GM12878 (cell line): ENCODE results near the gene KCND2. TPM values are rescaled to one million over a fixed set of nuclear protein-coding genes. Genes with fewer than 3 reads are reported as not detected.

Experiments
- BACH1 ChIP-seq: fragments of 450-650 bp; IDR thresholded peaks from 2 replicates; pipeline ENCODE4 v1.6.1; 2017; ENCODE audit warnings: mild to moderate bottlenecking, borderline replicate concordance
- BHLHE40 ChIP-seq, 2 experiments: fragments of 450-650 bp in 1 of 2; IDR thresholded peaks; 2 replicates each; pipeline ENCODE4 v1.6.1; 2011 to 2017; ENCODE audit warnings: low read depth in 2 of 2, borderline replicate concordance in 1 of 2, improper control_type of control experiment in 1 of 2, low read length in 1 of 2, mild to moderate bottlenecking in 1 of 2
- CREB1 ChIP-seq: IDR thresholded peaks from 2 replicates; pipeline ENCODE4 v1.6.1; 2012; ENCODE audit warnings: low read depth, mild to moderate bottlenecking, inconsistent platforms
- EZH2 ChIP-seq: IDR thresholded peaks from 2 replicates; pipeline ENCODE4 v1.6.1; 2012; ENCODE audit warnings: low read depth, mild to moderate bottlenecking, control low read depth, inconsistent platforms, low read length, borderline replicate concordance; ENCODE audit not compliant: control insufficient read depth
- FOXM1 ChIP-seq: IDR thresholded peaks from 2 replicates; pipeline ENCODE4 v1.6.1; 2012; ENCODE audit warnings: low read depth, mild to moderate bottlenecking, inconsistent platforms, low read length, moderate library complexity
- IKZF2 ChIP-seq, 2 experiments: fragments of 450-650 bp; IDR thresholded peaks; 2 replicates each; pipeline ENCODE4 v1.6.1; 2017; ENCODE audit warnings: mild to moderate bottlenecking in 2 of 2, moderate library complexity in 2 of 2
- MEF2A ChIP-seq: IDR thresholded peaks from 2 replicates; pipeline ENCODE4 v1.6.1; 2011; ENCODE audit warnings: low read depth, mild to moderate bottlenecking, low read length, moderate library complexity; ENCODE audit not compliant: insufficient read depth
- MEF2B ChIP-seq: fragments of 450-650 bp; IDR thresholded peaks from 2 replicates; pipeline ENCODE4 v1.6.1; 2018; ENCODE audit warnings: mild to moderate bottlenecking, moderate library complexity; ENCODE audit not compliant: partially characterized antibody, poor library complexity, severe bottlenecking
- MXI1 ChIP-seq: fragments of 150-350 bp; IDR thresholded peaks from 2 replicates; pipeline ENCODE4 v1.6.1; 2011; ENCODE audit warnings: low read depth, mild to moderate bottlenecking, inconsistent platforms, low read length, improper control_type of control experiment
- NFIC ChIP-seq: IDR thresholded peaks from 2 replicates; pipeline ENCODE4 v1.6.1; 2012; ENCODE audit warnings: low read depth, mild to moderate bottlenecking, inconsistent platforms, low read length, moderate library complexity
- PAX8 ChIP-seq: fragments of 450-650 bp; IDR thresholded peaks from 2 replicates; pipeline ENCODE4 v1.6.1; 2017; ENCODE audit warnings: mild to moderate bottlenecking, moderate library complexity
- POLR2AphosphoS5 ChIP-seq: IDR thresholded peaks from 2 replicates; pipeline ENCODE4 v1.6.1; 2011; ENCODE audit warnings: mild to moderate bottlenecking, low read length, inconsistent platforms
- STAT3 ChIP-seq: IDR thresholded peaks from 2 replicates; pipeline ENCODE4 v1.6.1; 2011; ENCODE audit warnings: low read depth, low read length, improper control_type of control experiment
- TCF3 ChIP-seq: IDR thresholded peaks from 2 replicates; pipeline ENCODE4 v1.6.1; 2012; ENCODE audit warnings: low read depth, mild to moderate bottlenecking, low read length, borderline replicate concordance; ENCODE audit not compliant: insufficient read depth
- ZNF24 ChIP-seq: fragments of 450-650 bp; IDR thresholded peaks from 2 replicates; pipeline ENCODE4 v1.6.1; 2017; ENCODE audit warnings: antibody characterized with exemption, mild to moderate bottlenecking
- polyA plus RNA-seq, 11 experiments: library from polyadenylated mRNA; depleted of rRNA in 4 of 11; unstranded in 6 of 11; stranded (reverse) in 5 of 11; fragments of >200 nt; fragmentation: Nextera tagmentation in 4 of 11; fragmentation: Illumina TruSeq in 1 of 11; extraction: Ambion mirVana in 4 of 11; extraction: Trizol in 1 of 11; gene quantifications; 1 replicate in 1 of 11; 2 replicates in 10 of 11; pipeline versions ENCODE4 v1.2.1 to v1.2.3, GENCODE V29; 2011 to 2016; ENCODE audit warnings: inconsistent platforms in 2 of 11, missing spikeins in 2 of 11, low read depth in 1 of 11
- total RNA-seq, 4 experiments: library from RNA; depleted of rRNA in 3 of 4; stranded (reverse); fragments of >200 nt in 3 of 4; fragmentation: Illumina TruSeq in 1 of 4; extraction: Trizol in 1 of 4; gene quantifications; 2 replicates each; pipeline versions ENCODE4 v1.2.1 to v1.2.3, GENCODE V29; 2013 to 2021
- TF ChIP-seq, protein P1 (sequence below): fragments of 450-650 bp; IDR thresholded peaks from 2 replicates; pipeline ENCODE4 v1.6.1; 2017; ENCODE audit warnings: mild to moderate bottlenecking, moderate library complexity
- TF ChIP-seq, protein P2 (sequence below): fragments of 450-650 bp; conservative IDR thresholded peaks from 2 replicates; pipeline ENCODE4 v1.6.1; 2017; ENCODE audit warnings: mild to moderate bottlenecking, moderate library complexity
- TF ChIP-seq, protein P3 (sequence below): fragments of 450-650 bp; IDR thresholded peaks from 2 replicates; pipeline ENCODE4 v1.6.1; 2016; ENCODE audit warnings: mild to moderate bottlenecking, moderate library complexity, borderline replicate concordance

KCND2 gene
- total and polyA plus RNA-seq, 10 of the 15 experiments (the other 5 are each of a cell fraction or from before 2014, with no cell fraction given): 3.6 to 22.3 (median 6.3) TPM

DNA sequence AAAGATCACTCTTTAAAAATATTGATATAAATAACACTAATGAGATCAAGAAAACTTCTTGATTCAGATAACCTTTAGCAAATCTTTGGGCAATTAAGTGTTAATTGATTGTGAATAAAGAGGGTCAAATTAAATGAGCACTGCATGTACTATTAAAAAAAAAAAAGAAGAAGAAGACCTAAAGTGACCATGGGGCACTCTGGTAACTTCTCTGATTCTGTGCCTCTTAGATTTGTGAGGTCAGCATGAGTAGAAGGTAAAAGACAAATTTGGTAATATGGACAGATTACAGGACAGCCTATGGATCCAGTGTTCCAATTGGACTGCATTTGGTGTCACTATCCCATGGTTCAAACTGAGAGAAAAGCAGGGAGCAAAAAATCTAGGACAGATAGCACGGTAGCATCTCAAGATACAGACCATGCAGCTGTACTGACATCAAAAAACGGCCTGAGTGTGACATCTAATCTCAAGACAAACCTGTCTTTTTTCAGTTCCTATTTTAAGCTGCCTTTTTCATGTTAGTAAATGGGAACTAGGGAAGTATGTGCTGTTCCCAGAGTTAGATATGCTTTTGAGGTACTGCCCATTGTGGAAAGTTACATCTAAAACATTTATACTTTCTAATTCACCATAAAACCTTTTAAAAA lies 128.0 kb downstream of the KCND2 start (continued):
- no peak for TF ChIP-seq TCF3
- peak; percentile 75; the same call in 1 of the 2 replicates for TF ChIP-seq MEF2A
- TF ChIP-seq MXI1: peak; percentile 61; the same call in 1 of the 2 replicates
- TF ChIP-seq, protein P1, sequence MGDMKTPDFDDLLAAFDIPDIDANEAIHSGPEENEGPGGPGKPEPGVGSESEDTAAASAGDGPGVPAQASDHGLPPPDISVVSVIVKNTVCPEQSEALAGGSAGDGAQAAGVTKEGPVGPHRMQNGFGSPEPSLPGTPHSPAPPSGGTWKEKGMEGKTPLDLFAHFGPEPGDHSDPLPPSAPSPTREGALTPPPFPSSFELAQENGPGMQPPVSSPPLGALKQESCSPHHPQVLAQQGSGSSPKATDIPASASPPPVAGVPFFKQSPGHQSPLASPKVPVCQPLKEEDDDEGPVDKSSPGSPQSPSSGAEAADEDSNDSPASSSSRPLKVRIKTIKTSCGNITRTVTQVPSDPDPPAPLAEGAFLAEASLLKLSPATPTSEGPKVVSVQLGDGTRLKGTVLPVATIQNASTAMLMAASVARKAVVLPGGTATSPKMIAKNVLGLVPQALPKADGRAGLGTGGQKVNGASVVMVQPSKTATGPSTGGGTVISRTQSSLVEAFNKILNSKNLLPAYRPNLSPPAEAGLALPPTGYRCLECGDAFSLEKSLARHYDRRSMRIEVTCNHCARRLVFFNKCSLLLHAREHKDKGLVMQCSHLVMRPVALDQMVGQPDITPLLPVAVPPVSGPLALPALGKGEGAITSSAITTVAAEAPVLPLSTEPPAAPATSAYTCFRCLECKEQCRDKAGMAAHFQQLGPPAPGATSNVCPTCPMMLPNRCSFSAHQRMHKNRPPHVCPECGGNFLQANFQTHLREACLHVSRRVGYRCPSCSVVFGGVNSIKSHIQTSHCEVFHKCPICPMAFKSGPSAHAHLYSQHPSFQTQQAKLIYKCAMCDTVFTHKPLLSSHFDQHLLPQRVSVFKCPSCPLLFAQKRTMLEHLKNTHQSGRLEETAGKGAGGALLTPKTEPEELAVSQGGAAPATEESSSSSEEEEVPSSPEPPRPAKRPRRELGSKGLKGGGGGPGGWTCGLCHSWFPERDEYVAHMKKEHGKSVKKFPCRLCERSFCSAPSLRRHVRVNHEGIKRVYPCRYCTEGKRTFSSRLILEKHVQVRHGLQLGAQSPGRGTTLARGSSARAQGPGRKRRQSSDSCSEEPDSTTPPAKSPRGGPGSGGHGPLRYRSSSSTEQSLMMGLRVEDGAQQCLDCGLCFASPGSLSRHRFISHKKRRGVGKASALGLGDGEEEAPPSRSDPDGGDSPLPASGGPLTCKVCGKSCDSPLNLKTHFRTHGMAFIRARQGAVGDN: peak; percentile 71; the same call in 1 of the 2 replicates
- TF ChIP-seq IKZF2 (IDR thresholded peaks at IDR 0.05): peak; percentile 86 to 89
- TF ChIP-seq FOXM1: peak; percentile 47; the same call in 1 of the 2 replicates
- TF ChIP-seq NFIC: peak; percentile 82
- no peak for TF ChIP-seq STAT3
- TF ChIP-seq BHLHE40 (IDR thresholded peaks at IDR 0.05; ENCODE audit: borderline replicate concordance in 1 of 2, low read depth in 2 of 2, low read length in 1 of 2): 0 out of 4 replicates have a peak, but pooled peaks of 1 of the 2 experiments have one; percentile 5
- TF ChIP-seq, protein P2, sequence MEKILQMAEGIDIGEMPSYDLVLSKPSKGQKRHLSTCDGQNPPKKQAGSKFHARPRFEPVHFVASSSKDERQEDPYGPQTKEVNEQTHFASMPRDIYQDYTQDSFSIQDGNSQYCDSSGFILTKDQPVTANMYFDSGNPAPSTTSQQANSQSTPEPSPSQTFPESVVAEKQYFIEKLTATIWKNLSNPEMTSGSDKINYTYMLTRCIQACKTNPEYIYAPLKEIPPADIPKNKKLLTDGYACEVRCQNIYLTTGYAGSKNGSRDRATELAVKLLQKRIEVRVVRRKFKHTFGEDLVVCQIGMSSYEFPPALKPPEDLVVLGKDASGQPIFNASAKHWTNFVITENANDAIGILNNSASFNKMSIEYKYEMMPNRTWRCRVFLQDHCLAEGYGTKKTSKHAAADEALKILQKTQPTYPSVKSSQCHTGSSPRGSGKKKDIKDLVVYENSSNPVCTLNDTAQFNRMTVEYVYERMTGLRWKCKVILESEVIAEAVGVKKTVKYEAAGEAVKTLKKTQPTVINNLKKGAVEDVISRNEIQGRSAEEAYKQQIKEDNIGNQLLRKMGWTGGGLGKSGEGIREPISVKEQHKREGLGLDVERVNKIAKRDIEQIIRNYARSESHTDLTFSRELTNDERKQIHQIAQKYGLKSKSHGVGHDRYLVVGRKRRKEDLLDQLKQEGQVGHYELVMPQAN: 0 out of 2 replicates have a peak, but pooled peaks have one; percentile 22
- peak; percentile 44 for TF ChIP-seq MEF2B
- peak; percentile 20; the same call in 1 of the 2 replicates for TF ChIP-seq BACH1
- TF ChIP-seq EZH2: no peak
- 0 out of 2 replicates have a peak, but pooled peaks have one; percentile 43 for TF ChIP-seq CREB1
- TF ChIP-seq POLR2AphosphoS5: peak; percentile 74
- TF ChIP-seq, protein P3, sequence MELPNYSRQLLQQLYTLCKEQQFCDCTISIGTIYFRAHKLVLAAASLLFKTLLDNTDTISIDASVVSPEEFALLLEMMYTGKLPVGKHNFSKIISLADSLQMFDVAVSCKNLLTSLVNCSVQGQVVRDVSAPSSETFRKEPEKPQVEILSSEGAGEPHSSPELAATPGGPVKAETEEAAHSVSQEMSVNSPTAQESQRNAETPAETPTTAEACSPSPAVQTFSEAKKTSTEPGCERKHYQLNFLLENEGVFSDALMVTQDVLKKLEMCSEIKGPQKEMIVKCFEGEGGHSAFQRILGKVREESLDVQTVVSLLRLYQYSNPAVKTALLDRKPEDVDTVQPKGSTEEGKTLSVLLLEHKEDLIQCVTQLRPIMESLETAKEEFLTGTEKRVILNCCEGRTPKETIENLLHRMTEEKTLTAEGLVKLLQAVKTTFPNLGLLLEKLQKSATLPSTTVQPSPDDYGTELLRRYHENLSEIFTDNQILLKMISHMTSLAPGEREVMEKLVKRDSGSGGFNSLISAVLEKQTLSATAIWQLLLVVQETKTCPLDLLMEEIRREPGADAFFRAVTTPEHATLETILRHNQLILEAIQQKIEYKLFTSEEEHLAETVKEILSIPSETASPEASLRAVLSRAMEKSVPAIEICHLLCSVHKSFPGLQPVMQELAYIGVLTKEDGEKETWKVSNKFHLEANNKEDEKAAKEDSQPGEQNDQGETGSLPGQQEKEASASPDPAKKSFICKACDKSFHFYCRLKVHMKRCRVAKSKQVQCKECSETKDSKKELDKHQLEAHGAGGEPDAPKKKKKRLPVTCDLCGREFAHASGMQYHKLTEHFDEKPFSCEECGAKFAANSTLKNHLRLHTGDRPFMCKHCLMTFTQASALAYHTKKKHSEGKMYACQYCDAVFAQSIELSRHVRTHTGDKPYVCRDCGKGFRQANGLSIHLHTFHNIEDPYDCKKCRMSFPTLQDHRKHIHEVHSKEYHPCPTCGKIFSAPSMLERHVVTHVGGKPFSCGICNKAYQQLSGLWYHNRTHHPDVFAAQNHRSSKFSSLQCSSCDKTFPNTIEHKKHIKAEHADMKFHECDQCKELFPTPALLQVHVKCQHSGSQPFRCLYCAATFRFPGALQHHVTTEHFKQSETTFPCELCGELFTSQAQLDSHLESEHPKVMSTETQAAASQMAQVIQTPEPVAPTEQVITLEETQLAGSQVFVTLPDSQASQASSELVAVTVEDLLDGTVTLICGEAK: no peak
- peak; percentile 33; the same call in 1 of the 2 replicates for TF ChIP-seq PAX8
- 0 out of 2 replicates have a peak, but pooled peaks have one; percentile 34 for TF ChIP-seq ZNF24
